HG03460 (cell line): Measurements from ENCODE around the gene TDRD7.

Source experiments
- ATAC-seq: cut with Tn5 transposase; IDR thresholded peaks from one replicate; pipeline ENCODE4 v1.9.1; 2021; ENCODE audit not compliant: unreplicated experiment

Gene TDRD7

GRCh38 chr9:97502984-97503861 is 91.3 kb downstream of the TDRD7 start:
- no peak for ATAC-seq

- ATAC-seq, result no peak
These were observed 91.9 kb downstream of the TDRD7 start for GRCh38 chr9:97503862-97504210.

- ATAC-seq, result no peak
These were observed 92.7 kb downstream of the TDRD7 start for GRCh38 chr9:97504381-97505216.

GRCh38 chr9:97505845-97506244 is 93.9 kb downstream of the TDRD7 start:
- ATAC-seq, result no peak

GRCh38 chr9:97506306-97506705 is 94.4 kb downstream of the TDRD7 start:
- ATAC-seq, result no peak

GRCh38 chr9:97506787-97507186 is 94.9 kb downstream of the TDRD7 start:
- ATAC-seq, result no peak

- ATAC-seq, result no peak
These were observed 95.6 kb downstream of the TDRD7 start for GRCh38 chr9:97507428-97507984.

- no peak for ATAC-seq
These were observed 97.0 kb downstream of the TDRD7 start for GRCh38 chr9:97508852-97509251.

- ATAC-seq, result no peak
These were observed 99.1 kb downstream of the TDRD7 start for GRCh38 chr9:97510797-97511654.

GRCh38 chr9:97511655-97512427 is 99.9 kb downstream of the TDRD7 start:
- no peak for ATAC-seq

GRCh38 chr9:97512966-97513560 is 101.2 kb downstream of the TDRD7 start:
- no peak for ATAC-seq

- ATAC-seq, result no peak
These were observed 102.6 kb downstream of the TDRD7 start for GRCh38 chr9:97514531-97514930.

- ATAC-seq, result no peak
These were observed 103.8 kb downstream of the TDRD7 start for GRCh38 chr9:97515662-97516061.

GRCh38 chr9:97516111-97516510 is 104.2 kb downstream of the TDRD7 start:
- ATAC-seq, result no peak

- no peak for ATAC-seq
These were observed 105.6 kb downstream of the TDRD7 start for GRCh38 chr9:97517331-97518089.

GRCh38 chr9:97518166-97518908 is 106.4 kb downstream of the TDRD7 start:
- ATAC-seq, result no peak

GRCh38 chr9:97518909-97519307 is 107.0 kb downstream of the TDRD7 start:
- ATAC-seq, result no peak

- no peak for ATAC-seq
These were observed 107.6 kb downstream of the TDRD7 start for GRCh38 chr9:97519441-97519970.
